ENCODE results near the gene CCDC13. TPM values are rescaled to one million over a fixed set of nuclear protein-coding genes. Genes with fewer than 3 reads are reported as not detected.

The CCDC13 gene
- total and polyA plus RNA-seq, 2 of the 13 experiments (the other 11 are each of a cell fraction or from before 2014, with no cell fraction given) = 0.22 to 0.51 TPM

- TF ChIP-seq ZFP36L1 (CRISPR knock-in tag; IDR thresholded peaks at IDR 0.05) (0 out of 2 replicates have a peak, but pooled peaks have one; percentile 9), THAP11 (CRISPR knock-in tag; IDR thresholded peaks at IDR 0.05) (no peak), EHMT2 (IDR thresholded peaks at IDR 0.05; ENCODE audit: borderline replicate concordance, low read depth, low read length) (peak; percentile 12; the same call in 1 of the 2 replicates), RARA (CRISPR knock-in tag; IDR thresholded peaks at IDR 0.05) (peak; percentile 18; the same call in 1 of the 2 replicates), CBX1 (IDR thresholded peaks at IDR 0.05; ENCODE audit: low read depth) (no peak), PTBP1 (IDR thresholded peaks at IDR 0.05; ENCODE audit: low read depth, low read length, poor library complexity, severe bottlenecking) (no peak), PATZ1 (CRISPR knock-in tag; IDR thresholded peaks at IDR 0.05) (no peak), ZFX (CRISPR knock-in tag; IDR thresholded peaks at IDR 0.05; ENCODE audit: low read depth) (peak; percentile 96), ZNF878 (CRISPR knock-in tag; IDR thresholded peaks at IDR 0.05) (no peak), ZNF776 (CRISPR knock-in tag; IDR thresholded peaks at IDR 0.05) (no peak), NPAS2 (CRISPR knock-in tag; IDR thresholded peaks at IDR 0.05; ENCODE audit: borderline replicate concordance) (no peak), PBX3 (CRISPR knock-in tag; IDR thresholded peaks at IDR 0.05; ENCODE audit: borderline replicate concordance) (no peak), MAF1 (CRISPR knock-in tag; IDR thresholded peaks at IDR 0.05; ENCODE audit: borderline replicate concordance) (no peak), ATAD3A (CRISPR knock-in tag; IDR thresholded peaks at IDR 0.05) (no peak), TFDP2 (CRISPR knock-in tag; IDR thresholded peaks at IDR 0.05) (no peak), RFXAP (CRISPR knock-in tag; IDR thresholded peaks at IDR 0.05; ENCODE audit: borderline replicate concordance) (0 out of 2 replicates have a peak, but pooled peaks have one; percentile 31), FOXO1 (CRISPR knock-in tag; IDR thresholded peaks at IDR 0.05) (no peak), TEAD2 (CRISPR knock-in tag; IDR thresholded peaks at IDR 0.05) (no peak), KLF9 (CRISPR knock-in tag; IDR thresholded peaks at IDR 0.05; ENCODE audit: low read depth) (no peak), SAP130 (CRISPR knock-in tag; IDR thresholded peaks at IDR 0.05; ENCODE audit: low read depth) (no peak), GATA4 (IDR thresholded peaks at IDR 0.05; ENCODE audit: borderline replicate concordance, low read depth) (no peak), TFDP1 (CRISPR knock-in tag; IDR thresholded peaks at IDR 0.05; ENCODE audit: borderline replicate concordance) (peak; percentile 11; the same call in 1 of the 2 replicates), ZNF740 (CRISPR knock-in tag; IDR thresholded peaks at IDR 0.05) (no peak)
These were observed 40.1 kb downstream of the CCDC13 start (continued) for GRCh38 chr3:42732829-42733459.

Measured in HepG2 (cell line).